ENCODE measurements around the gene AZIN2.
"Not testable (repeated sequence)": the region's sequence is repeated elsewhere in the genome, so short reads cannot be mapped to it uniquely, and the experiment has no call there.

Gene AZIN2

DNA sequence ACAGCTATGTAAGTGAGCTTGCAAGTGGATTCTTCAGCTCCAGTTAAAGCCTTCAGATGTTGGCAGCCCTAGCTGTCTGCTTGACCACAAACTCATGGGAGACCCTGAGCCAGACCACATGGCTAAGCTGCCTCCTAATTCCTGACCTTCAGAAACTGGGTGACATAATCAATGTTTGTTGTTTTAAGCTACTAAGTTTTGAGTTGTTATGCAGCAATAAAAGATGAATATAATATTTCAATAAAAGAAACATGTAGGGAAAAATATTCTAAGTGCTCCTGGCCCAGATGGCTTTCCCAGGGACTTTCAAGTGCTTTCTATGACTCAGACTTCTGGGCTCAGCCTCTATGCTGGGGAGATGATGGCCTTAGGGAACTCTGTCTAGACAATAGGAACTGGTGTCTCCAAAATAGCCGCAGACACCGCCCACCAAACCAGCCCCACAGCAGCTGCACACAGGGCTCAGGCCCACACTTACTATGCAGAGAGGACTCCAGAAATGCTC lies 20.3 kb upstream of the AZIN2 start:
- DNase-seq: no peak

DNA sequence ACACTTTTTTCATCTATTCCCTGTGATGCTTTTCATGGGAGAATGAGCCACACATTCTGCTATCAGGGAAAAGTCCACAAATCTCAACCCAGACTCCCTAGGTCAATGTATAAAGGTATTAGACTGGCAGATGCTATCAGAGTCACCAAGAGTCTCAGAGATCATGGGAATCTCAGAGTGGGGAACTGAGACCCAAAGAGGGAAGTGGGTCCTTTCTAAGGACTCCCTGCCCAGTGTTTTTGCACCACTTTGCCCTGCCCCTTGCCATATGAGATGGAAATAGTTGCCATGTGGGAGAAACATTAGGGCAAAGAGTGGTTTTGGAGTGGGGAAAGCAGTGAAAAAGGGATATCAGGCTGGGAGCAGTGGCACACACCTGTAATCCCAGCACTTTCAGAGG lies 19.1 kb upstream of the AZIN2 start:
- DNase-seq: no peak

- DNase-seq: not testable (repeated sequence)
Observed at GRCh38 chr1:33064284-33064683, 16.7 kb upstream of the AZIN2 start.

GRCh38 chr1:33065301-33065700 lies 15.7 kb upstream of the AZIN2 start:
- no peak for DNase-seq

GRCh38 chr1:33066477-33066876 lies 14.5 kb upstream of the AZIN2 start:
- DNase-seq: not testable (repeated sequence)

- not testable (repeated sequence) for DNase-seq
Observed at GRCh38 chr1:33068108-33068507, 12.8 kb upstream of the AZIN2 start.

GRCh38 chr1:33070628-33071027 lies 10.3 kb upstream of the AZIN2 start:
- no peak for DNase-seq

DNA sequence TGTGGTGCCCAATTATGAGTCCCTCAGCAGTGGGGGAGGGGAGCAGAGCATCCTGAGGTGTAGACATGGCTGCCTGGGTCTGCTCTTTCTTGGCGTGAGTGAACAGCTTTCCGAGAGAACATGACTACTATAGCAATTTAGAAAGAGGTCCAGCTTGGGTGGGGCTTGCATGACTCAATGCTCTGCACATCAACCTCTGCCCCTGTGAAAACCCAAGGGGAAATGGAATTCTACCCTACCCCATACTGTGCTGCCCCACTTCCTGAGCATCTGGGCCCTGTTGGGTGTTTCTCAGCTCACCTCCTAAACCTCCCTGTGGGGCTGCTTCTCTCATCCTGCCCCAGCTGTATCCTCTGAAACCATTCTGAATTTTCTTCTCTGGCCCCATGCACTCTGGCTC lies 8.2 kb upstream of the AZIN2 start:
- DNase-seq: no peak

DNA sequence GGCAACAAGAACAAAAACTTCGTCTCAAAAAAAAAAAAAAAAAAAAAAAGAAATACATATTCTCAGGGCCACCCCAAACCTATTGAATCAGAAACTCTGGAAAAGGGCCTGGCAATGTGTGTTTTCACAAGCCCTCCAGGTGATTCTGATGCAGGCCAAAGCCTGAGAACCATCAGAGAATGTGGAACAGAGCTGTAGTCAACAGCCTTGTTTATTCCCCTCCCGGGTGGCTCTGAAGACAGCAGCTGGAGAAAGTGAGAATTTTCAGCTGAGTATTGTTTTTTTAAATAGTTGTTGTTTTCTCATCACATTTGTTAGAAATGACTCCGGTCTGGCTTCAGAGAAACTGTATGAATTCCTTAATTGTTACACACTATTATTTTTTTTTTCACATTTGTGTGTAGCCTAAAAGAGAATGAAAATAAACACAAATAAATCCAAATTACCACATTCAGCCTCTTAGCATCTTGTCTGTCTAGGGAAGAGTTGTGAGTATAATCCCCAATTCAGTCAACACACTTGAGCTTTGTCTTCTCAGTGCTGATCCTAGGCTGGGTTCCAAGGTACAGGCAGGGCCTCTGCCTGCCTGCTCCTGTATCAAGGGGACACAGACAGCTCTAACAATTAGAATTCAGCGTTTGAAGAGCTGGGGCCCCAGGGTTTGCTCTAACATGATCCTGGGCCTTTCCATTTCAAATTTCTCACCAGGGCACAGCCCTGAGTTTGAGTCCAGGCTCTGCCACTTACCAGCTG lies 6.6 kb upstream of the AZIN2 start:
- no peak for DNase-seq

DNA sequence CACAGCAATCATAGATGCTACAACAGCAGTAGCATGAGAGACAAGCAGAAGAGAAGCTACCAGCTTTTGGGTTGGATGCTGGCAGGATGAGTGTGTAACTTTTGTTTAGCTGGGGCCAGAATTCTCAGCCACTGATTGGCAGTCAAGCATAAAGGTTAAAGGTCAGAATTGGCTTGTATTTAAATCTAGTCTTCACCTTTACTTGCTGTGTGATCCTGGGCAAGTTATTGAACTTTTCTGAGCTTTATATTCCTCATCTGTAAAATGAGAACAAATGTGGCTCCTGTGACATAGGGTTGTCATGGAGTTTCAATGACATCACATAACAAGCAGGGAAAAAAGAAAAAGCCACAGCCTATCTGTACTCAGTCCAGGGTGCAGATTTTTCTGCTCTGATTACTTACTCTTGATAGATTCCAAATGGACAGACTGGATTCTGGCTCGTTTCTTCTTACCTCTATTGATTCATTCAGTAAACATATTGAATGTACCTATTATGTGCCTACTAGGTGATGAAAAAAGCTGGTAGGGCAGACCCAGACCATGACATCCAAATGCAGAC lies 2.8 kb upstream of the AZIN2 start:
- no peak for DNase-seq

DNA sequence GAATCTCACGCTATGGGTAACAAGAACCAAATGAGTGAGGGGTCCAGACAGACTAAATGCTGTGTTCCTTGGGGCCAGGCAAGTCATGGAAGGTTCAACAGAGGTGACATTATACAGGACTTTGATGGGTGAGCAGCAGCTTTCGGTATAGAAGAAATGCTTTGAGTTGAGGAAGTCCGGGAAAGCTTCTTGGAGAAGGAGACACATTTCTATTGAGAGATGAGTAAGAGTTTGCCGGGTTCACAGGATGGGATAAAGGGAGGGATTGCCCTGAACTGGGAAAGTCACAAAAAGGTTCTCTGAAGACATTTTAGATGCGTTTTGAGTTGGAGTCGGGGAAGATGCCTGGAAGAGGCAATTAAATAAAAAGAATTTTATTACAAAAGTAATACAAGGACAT lies 580 bp upstream of the AZIN2 start:
- no peak for DNase-seq

- DNase-seq: no peak
Observed at GRCh38 chr1:33081554-33082305, 777 bp downstream of the AZIN2 start.

DNA sequence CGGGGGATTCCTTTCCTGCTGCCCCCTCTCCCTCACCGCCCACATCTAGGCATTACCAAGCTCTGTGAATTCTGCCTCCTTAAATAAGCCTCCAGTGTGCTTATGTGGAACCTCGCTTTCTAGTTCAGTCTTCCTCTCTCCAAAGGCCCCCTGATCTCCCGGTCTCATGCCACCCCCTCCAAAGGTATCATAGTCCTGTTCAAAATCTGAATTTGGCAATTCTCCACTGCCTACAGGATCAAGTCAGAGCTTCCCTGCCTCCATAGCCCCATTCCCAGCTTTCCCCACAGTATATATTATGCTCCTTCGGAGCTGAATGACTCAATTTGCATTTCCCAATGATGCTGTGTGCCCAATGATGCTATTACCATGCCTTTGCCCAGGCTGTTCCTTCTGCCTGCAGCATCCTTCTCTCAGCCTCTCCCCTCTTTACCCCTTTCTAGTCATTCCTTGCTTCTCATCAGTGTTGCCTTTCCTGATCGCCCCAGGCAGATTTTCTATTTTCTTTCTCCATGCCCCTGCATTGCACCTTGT lies 1.7 kb downstream of the AZIN2 start:
- no peak for DNase-seq

- no peak for DNase-seq
Observed at GRCh38 chr1:33085332-33085731, 4.4 kb downstream of the AZIN2 start.

- DNase-seq: no peak
Observed at GRCh38 chr1:33086384-33086850, 5.5 kb downstream of the AZIN2 start.

DNA sequence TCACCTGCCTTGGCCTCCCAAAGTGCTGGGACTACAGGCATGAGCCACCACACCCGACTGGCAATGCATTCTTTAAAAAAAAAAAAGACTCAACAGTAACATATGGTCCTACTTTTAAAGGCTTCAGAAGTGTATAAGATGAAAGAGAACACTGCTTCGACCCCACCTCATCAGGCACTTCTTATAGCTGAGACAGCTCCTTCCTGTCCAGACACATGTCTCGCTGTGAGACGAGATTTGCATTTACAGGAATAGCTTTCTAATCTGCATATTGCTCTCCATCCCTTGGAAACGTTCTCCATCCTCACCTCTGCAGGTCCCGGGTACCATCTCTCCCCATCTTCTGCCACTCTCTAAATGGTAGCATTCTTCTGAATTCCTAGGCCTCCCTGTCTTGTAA lies 6.7 kb downstream of the AZIN2 start:
- DNase-seq: no peak

GRCh38 chr1:33088119-33088906 lies 7.4 kb downstream of the AZIN2 start:
- peak; percentile 51 for DNase-seq

GRCh38 chr1:33089457-33089856 lies 8.5 kb downstream of the AZIN2 start:
- DNase-seq: no peak

DNA sequence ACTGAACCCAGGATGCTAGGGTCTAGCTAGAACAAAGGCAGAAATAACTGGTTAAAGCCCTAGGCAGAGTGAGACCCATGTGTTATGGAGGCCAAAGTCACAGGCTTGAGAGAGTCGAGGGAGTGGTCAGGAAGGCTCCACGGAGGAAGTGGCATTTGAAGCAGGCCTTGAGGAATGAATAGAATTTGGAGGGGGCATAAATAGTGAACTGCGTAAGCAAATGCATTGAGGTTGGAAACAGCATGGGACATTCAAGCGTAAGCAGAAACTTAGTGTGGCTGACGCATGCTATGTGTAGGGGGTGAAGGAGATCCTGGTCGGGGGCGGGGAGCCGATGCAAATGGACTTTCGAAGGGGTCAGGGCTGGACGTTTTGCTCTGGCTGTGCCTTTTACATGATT lies 11.5 kb downstream of the AZIN2 start:
- no peak for DNase-seq

- no peak for DNase-seq
Observed at GRCh38 chr1:33093004-33093403, 12.1 kb downstream of the AZIN2 start.

GRCh38 chr1:33094486-33094885 lies 13.5 kb downstream of the AZIN2 start:
- no peak for DNase-seq

DNA sequence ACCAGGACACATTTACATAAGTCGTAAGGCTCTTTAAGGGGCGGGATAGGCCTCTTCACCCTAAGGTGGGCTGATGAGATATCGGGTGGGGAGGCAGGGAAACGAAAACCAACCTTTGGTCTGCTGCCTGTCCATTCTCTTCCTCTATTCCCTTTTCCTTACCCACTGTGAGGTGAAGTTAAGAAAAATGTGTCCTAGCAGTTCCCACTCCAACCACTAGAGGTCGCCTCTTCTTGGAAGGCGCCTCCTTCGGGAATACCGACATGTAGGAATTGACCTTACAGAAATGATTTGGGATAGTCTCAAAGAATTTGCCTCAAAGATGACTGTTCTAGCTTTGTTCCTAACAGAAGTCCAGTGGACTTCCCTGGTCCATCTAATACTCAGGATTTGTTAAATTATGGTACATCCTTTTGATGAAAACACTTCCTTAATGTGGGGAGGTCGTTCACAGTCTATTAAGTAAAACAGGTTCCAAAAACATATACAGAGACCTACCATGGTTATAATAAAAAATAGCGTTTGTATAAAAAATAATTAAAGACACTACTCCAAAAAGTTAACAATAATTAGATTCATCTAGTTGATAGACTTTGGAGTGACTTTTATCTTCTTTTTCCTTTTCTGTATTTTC lies 14.1 kb downstream of the AZIN2 start:
- no peak for DNase-seq

Data from GF-D8 (cell line).